ENCODE measurements around the gene C1QC. TPM values are rescaled to one million over a fixed set of nuclear protein-coding genes. Genes with fewer than 3 reads are reported as not detected.

Gene C1QC
- total and polyA plus RNA-seq, 2 experiments from 2014 or later: not detected

DNA sequence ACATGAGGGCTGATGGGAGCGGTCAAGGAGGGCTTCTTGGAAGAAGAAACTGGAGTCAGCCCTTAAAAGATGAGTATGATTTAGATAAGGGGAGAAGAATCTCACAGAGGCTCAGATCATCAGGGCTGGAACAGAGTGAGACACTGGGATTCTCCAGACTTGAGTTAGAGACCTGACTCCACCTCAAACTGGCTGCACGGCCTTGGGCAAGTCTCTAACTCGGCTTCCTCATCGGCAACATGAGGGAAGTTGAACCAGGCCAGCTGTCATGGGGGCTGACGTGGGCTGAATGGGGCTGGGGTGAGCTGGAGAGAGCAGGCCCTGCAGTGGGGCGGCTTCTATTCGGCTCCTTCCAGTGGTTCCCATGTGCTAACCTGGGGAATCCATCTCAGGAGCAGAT lies 2.5 kb downstream of the C1QC start:
- no peak overlapping the region for H3K4me3 Mint-ChIP-seq
- DNase-seq (ENCODE audit: low spot score) (no peak), ATAC-seq (no peak)
- Histone ChIP-seq H4K20me1 (replicated peaks; ENCODE audit: insufficient read depth) (no peaks in the 10 kb centered on the region), H3K9me2 (ENCODE audit: insufficient read depth) (no peaks in the 10 kb centered on the region), H3K4me3 (no peak overlapping the region), H3K79me2 (replicated peaks; ENCODE audit: insufficient read depth) (no peaks in the 10 kb centered on the region), H3K4me1 (ENCODE audit: insufficient read depth) (no peaks in the 10 kb centered on the region), H3K36me3 (ENCODE audit: insufficient read depth) (no peaks in the 10 kb centered on the region), H3K4me2 (no peak overlapping the region), H3F3A (replicated peaks; ENCODE audit: low read depth) (no peaks in the 10 kb centered on the region; the same call in 1 of the 2 replicates), H3K27ac (ENCODE audit: low read depth) (no peak overlapping the region), H3K27me3 (ENCODE audit: insufficient read depth) (no peaks in the 10 kb centered on the region), H2AFZ (no peak overlapping the region)
- H3K36me3 Mint-ChIP-seq (ENCODE audit: low read depth): no peaks in the 10 kb centered on the region
- peaks cover 2% of the 10 kb centered on the region; the same call in 1 of the 3 replicates for H3K4me1 Mint-ChIP-seq
- TF ChIP-seq STAT1 (IDR thresholded peaks at IDR 0.05; ENCODE audit: unreplicated experiment): no peak
- no peak for TF ChIP-seq ZNF114 (CRISPR knock-in tag; IDR thresholded peaks at IDR 0.05)
- no peak for TF ChIP-seq ZNF331 (CRISPR knock-in tag; IDR thresholded peaks at IDR 0.05; ENCODE audit: low read depth)
- no peak for TF ChIP-seq ZNF462 (CRISPR knock-in tag; IDR thresholded peaks at IDR 0.05)
- TF ChIP-seq POLR2AphosphoS5 (IDR thresholded peaks at IDR 0.05; ENCODE audit: low read depth): no peak
- TF ChIP-seq, protein P1, sequence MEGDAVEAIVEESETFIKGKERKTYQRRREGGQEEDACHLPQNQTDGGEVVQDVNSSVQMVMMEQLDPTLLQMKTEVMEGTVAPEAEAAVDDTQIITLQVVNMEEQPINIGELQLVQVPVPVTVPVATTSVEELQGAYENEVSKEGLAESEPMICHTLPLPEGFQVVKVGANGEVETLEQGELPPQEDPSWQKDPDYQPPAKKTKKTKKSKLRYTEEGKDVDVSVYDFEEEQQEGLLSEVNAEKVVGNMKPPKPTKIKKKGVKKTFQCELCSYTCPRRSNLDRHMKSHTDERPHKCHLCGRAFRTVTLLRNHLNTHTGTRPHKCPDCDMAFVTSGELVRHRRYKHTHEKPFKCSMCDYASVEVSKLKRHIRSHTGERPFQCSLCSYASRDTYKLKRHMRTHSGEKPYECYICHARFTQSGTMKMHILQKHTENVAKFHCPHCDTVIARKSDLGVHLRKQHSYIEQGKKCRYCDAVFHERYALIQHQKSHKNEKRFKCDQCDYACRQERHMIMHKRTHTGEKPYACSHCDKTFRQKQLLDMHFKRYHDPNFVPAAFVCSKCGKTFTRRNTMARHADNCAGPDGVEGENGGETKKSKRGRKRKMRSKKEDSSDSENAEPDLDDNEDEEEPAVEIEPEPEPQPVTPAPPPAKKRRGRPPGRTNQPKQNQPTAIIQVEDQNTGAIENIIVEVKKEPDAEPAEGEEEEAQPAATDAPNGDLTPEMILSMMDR (conservative IDR thresholded peaks at IDR 0.05; ENCODE audit: low read depth in 2 of 2): no peak
- no peak for TF ChIP-seq JUNB (IDR thresholded peaks at IDR 0.05; ENCODE audit: unreplicated experiment)
- TF ChIP-seq, protein P2, sequence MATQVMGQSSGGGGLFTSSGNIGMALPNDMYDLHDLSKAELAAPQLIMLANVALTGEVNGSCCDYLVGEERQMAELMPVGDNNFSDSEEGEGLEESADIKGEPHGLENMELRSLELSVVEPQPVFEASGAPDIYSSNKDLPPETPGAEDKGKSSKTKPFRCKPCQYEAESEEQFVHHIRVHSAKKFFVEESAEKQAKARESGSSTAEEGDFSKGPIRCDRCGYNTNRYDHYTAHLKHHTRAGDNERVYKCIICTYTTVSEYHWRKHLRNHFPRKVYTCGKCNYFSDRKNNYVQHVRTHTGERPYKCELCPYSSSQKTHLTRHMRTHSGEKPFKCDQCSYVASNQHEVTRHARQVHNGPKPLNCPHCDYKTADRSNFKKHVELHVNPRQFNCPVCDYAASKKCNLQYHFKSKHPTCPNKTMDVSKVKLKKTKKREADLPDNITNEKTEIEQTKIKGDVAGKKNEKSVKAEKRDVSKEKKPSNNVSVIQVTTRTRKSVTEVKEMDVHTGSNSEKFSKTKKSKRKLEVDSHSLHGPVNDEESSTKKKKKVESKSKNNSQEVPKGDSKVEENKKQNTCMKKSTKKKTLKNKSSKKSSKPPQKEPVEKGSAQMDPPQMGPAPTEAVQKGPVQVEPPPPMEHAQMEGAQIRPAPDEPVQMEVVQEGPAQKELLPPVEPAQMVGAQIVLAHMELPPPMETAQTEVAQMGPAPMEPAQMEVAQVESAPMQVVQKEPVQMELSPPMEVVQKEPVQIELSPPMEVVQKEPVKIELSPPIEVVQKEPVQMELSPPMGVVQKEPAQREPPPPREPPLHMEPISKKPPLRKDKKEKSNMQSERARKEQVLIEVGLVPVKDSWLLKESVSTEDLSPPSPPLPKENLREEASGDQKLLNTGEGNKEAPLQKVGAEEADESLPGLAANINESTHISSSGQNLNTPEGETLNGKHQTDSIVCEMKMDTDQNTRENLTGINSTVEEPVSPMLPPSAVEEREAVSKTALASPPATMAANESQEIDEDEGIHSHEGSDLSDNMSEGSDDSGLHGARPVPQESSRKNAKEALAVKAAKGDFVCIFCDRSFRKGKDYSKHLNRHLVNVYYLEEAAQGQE (IDR thresholded peaks at IDR 0.05; ENCODE audit: unreplicated experiment): no peak
- no peak for TF ChIP-seq EZH2 (IDR thresholded peaks at IDR 0.05; ENCODE audit: low read depth, unreplicated experiment)
- no peak for TF ChIP-seq CREB1 (CRISPR knock-in tag; IDR thresholded peaks at IDR 0.05; ENCODE audit: low read depth)
- TF ChIP-seq, protein P3, sequence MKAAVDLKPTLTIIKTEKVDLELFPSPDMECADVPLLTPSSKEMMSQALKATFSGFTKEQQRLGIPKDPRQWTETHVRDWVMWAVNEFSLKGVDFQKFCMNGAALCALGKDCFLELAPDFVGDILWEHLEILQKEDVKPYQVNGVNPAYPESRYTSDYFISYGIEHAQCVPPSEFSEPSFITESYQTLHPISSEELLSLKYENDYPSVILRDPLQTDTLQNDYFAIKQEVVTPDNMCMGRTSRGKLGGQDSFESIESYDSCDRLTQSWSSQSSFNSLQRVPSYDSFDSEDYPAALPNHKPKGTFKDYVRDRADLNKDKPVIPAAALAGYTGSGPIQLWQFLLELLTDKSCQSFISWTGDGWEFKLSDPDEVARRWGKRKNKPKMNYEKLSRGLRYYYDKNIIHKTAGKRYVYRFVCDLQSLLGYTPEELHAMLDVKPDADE (IDR thresholded peaks at IDR 0.05): no peak
- TF ChIP-seq EZH2phosphoT487 (IDR thresholded peaks at IDR 0.05; ENCODE audit: unreplicated experiment): no peak
- TF ChIP-seq NANOG (IDR thresholded peaks at IDR 0.05; ENCODE audit: borderline replicate concordance): no peak
- H3K9me3 Mint-ChIP-seq: no peaks in the 10 kb centered on the region
- H3K27ac Mint-ChIP-seq: no peak overlapping the region
- peaks cover 15% of the 10 kb centered on the region for H3K27me3 Mint-ChIP-seq (ENCODE audit: insufficient read depth, low read depth, poor library complexity)
